Measurements from ENCODE around the gene CCT7. TPM values are rescaled to one million over a fixed set of nuclear protein-coding genes. Genes with fewer than 3 reads are reported as not detected.

The CCT7 gene
- polyA plus RNA-seq, 1 of the 3 experiments (the other 2 are of a cell fraction), result 369 TPM

- 49% methylated on average over 4 of the region's 4 CpGs for WGBS (ENCODE audit: low lambda C conversion rate)
- CTCF ChIA-PET, result interaction anchor here (0.6 to 8.6 kb wide), 8 partner anchors 17 to 316 kb away, joined by 3 to 74 read pairs (median 4); no protein-coding TSS in a partner anchor
These were observed 24.1 kb upstream of the CCT7 start for GRCh38 chr2:73210019-73210418.

GRCh38 chr2:73210696-73211095 is 23.4 kb upstream of the CCT7 start:
- CTCF ChIA-PET, result interaction anchor here (0.5 to 8.6 kb wide), 11 partner anchors 18 to 317 kb away, joined by 3 to 74 read pairs (median 4); no protein-coding TSS in a partner anchor
- Histone ChIP-seq H3K36me3 (replicated peaks in 1 of 2; ENCODE audit: control insufficient read depth in 1 of 2, insufficient read depth in 2 of 2, low read length in 1 of 2) (no peaks in the 10 kb centered on the region), H3K4me1 (ENCODE audit: control insufficient read depth in 1 of 2, insufficient read depth in 2 of 2, low read depth in 1 of 2, low read length in 1 of 2) (peaks cover 3 to 8% of the 10 kb centered on the region in 2 experiments; a peak in 2 of 4 replicates), H3K27me3 (ENCODE audit: insufficient read depth) (peaks cover 8% of the 10 kb centered on the region; the same call in 1 of the 2 replicates), H3K9ac (no peak overlapping the region), H3K9me2 (no peaks in the 10 kb centered on the region), H2AFZ (ENCODE audit: low read depth) (no peak overlapping the region), H4K20me1 (ENCODE audit: insufficient read depth) (no peaks in the 10 kb centered on the region), H3F3A (replicated peaks; ENCODE audit: insufficient read depth) (peaks cover 11% of the 10 kb centered on the region), H3K79me2 (ENCODE audit: insufficient read depth) (peaks cover 14% of the 10 kb centered on the region; the same call in 1 of the 2 replicates), H3K4me3 (ENCODE audit: low read depth in 2 of 2, low read length in 1 of 2) (no peak overlapping the region), H3K27ac (ENCODE audit: low read depth in 2 of 2, low read length in 1 of 2) (no peak overlapping the region), H3K4me2 (no peak overlapping the region), H3K9me3 (no peaks in the 10 kb centered on the region)
- POLR2A ChIA-PET, result interaction anchor here (1.2 kb wide), 1 partner anchor 23 kb away, joined by 3 read pairs; the partner anchor contains the start of gene CCT7
- no peak for DNase-seq
- TF ChIP-seq FOXM1 (IDR thresholded peaks at IDR 0.05; ENCODE audit: low read depth) (no peak), REST (IDR thresholded peaks at IDR 0.05; ENCODE audit: low read depth, low read length) (no peak), GATA2 (CRISPR knock-in tag; IDR thresholded peaks at IDR 0.05) (no peak), MEF2A (IDR thresholded peaks at IDR 0.05; ENCODE audit: borderline replicate concordance, low read depth) (no peak), FOSL2 (IDR thresholded peaks at IDR 0.05; ENCODE audit: borderline replicate concordance, low read depth) (no peak), RCOR1 (IDR thresholded peaks at IDR 0.05; ENCODE audit: low read length) (no peak), RAD21 (IDR thresholded peaks at IDR 0.05; ENCODE audit: low read length) (no peak), ELF1 (IDR thresholded peaks at IDR 0.05) (no peak), POLR2AphosphoS5 (IDR thresholded peaks at IDR 0.05; ENCODE audit: low read depth, low read length) (no peak), JUND (IDR thresholded peaks at IDR 0.05) (no peak), IRF3 (IDR thresholded peaks at IDR 0.05; ENCODE audit: low read depth, low read length) (no peak), NFIC (IDR thresholded peaks at IDR 0.05; ENCODE audit: borderline replicate concordance) (no peak), GABPA (IDR thresholded peaks at IDR 0.05; ENCODE audit: low read depth) (no peak), RFX5 (IDR thresholded peaks at IDR 0.05; ENCODE audit: low read length) (no peak)
- 71% methylated on average over 5 of the region's 6 CpGs for WGBS (ENCODE audit: low lambda C conversion rate)

More at GRCh38 chr2:73210019-73210418, 24.1 kb upstream of the CCT7 start:
- H3F3A ChIP-seq (replicated peaks; ENCODE audit: insufficient read depth), result peaks cover 14% of the 10 kb centered on the region
- no peak overlapping the region for H3K9ac ChIP-seq
- peaks cover 7% of the 10 kb centered on the region; the same call in 1 of the 2 replicates for H3K79me2 ChIP-seq (ENCODE audit: insufficient read depth)
- H3K4me1 ChIP-seq (ENCODE audit: control insufficient read depth in 1 of 2, insufficient read depth in 2 of 2, low read depth in 1 of 2, low read length in 1 of 2), result peaks cover 0 to 8% of the 10 kb centered on the region in 2 experiments; a peak in 1 of 4 replicates
- H3K4me2 ChIP-seq, result no peak overlapping the region
- no peak overlapping the region for H2AFZ ChIP-seq (ENCODE audit: low read depth)
- no peaks in the 10 kb centered on the region for H4K20me1 ChIP-seq (ENCODE audit: insufficient read depth)
- no peaks in the 10 kb centered on the region for H3K36me3 ChIP-seq (replicated peaks in 1 of 2; ENCODE audit: control insufficient read depth in 1 of 2, insufficient read depth in 2 of 2, low read length in 1 of 2)
- DNase-seq, result no peak
- H3K4me3 ChIP-seq (ENCODE audit: low read depth in 2 of 2, low read length in 1 of 2), result no peak overlapping the region
- TF ChIP-seq USF1 (IDR thresholded peaks at IDR 0.05; ENCODE audit: borderline replicate concordance, low read depth), result no peak
- no peak for TF ChIP-seq TCF12 (IDR thresholded peaks at IDR 0.05)
- no peak for TF ChIP-seq MXI1 (IDR thresholded peaks at IDR 0.05; ENCODE audit: low read depth, low read length)
- TF ChIP-seq USF2 (IDR thresholded peaks at IDR 0.05; ENCODE audit: borderline replicate concordance, low read depth, low read length), result no peak
- H3K9me3 ChIP-seq, result no peaks in the 10 kb centered on the region
- POLR2A ChIA-PET, result interaction anchor here (1.2 kb wide), 1 partner anchor 24 kb away, joined by 3 read pairs; the partner anchor contains the start of gene CCT7
- peaks cover 14% of the 10 kb centered on the region; the same call in 1 of the 2 replicates for H3K27me3 ChIP-seq (ENCODE audit: insufficient read depth)
- H3K27ac ChIP-seq (ENCODE audit: low read depth in 2 of 2, low read length in 1 of 2), result no peak overlapping the region
- H3K9me2 ChIP-seq, result no peaks in the 10 kb centered on the region
